ENCODE results near the gene SSPN. TPM values are rescaled to one million over a fixed set of nuclear protein-coding genes. Genes with fewer than 3 reads are reported as not detected.

SSPN gene
- total RNA-seq, 2 donors from 2014 or later = 3.3 to 6.7 TPM

DNA sequence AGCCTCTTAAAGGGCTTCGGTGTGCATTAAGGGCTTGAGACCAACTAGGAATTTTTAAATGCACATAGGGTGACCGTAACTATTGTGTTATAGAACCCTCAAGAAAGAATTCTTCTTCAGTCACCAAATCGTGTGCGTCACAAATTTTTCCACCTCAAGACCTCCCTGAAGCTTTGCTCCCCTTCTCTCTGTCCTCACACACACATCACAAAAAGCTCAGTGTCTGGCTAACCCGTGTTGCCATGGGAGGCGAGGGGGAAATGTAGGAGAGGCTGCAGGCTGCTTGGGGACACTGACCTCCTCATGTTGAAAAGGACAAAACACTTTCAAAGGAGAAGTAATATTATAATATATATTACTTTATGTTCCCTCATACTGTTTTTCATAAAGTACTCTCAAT is 10.6 kb downstream of the SSPN start:
- DNase-seq (no peak), ATAC-seq (no peak)
- no peaks in the 10 kb centered on the region for H3K9me3 ChIP-seq
- no peaks in the 10 kb centered on the region for H3K27me3 ChIP-seq
- 81 to 83% methylated on average over 6 of the region's 6 CpGs for WGBS, 2 donors
- no peak overlapping the region for H3K4me3 ChIP-seq
- no peaks in the 10 kb centered on the region for H3K4me1 ChIP-seq
- TF ChIP-seq POLR2A (IDR thresholded peaks at IDR 0.05) = no peak
- TF ChIP-seq, protein P1, sequence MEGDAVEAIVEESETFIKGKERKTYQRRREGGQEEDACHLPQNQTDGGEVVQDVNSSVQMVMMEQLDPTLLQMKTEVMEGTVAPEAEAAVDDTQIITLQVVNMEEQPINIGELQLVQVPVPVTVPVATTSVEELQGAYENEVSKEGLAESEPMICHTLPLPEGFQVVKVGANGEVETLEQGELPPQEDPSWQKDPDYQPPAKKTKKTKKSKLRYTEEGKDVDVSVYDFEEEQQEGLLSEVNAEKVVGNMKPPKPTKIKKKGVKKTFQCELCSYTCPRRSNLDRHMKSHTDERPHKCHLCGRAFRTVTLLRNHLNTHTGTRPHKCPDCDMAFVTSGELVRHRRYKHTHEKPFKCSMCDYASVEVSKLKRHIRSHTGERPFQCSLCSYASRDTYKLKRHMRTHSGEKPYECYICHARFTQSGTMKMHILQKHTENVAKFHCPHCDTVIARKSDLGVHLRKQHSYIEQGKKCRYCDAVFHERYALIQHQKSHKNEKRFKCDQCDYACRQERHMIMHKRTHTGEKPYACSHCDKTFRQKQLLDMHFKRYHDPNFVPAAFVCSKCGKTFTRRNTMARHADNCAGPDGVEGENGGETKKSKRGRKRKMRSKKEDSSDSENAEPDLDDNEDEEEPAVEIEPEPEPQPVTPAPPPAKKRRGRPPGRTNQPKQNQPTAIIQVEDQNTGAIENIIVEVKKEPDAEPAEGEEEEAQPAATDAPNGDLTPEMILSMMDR (IDR thresholded peaks at IDR 0.05) = no peak
- intact Hi-C loops (cut with DNase I) = no loop called here
- no peaks in the 10 kb centered on the region for H3K36me3 ChIP-seq (replicated peaks in 1 of 2; ENCODE audit: insufficient read depth in 1 of 2, low read depth in 2 of 2)
- H3K27ac ChIP-seq = no peak overlapping the region

DNA sequence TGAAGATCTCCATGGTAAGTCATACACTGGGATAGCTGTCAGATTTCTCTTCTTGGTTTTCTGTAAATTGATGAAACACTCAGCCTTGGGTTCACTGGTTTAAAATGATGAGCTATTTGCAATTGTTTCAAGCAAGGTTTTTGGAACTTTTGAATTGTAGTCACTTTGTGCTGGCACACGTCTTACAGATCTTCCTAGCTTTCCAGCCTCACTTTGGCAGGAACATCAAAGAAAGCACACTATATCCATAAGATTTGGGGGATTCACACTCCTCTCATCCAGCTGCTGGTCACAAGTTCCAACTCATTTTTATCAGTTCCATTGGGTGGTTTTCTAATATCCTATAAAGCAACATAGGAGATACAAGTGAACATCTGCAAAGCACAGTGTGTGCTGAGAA is 16.0 kb downstream of the SSPN start:
- Histone ChIP-seq H3K9me3 (no peaks in the 10 kb centered on the region), H3K36me3 (replicated peaks in 1 of 2; ENCODE audit: insufficient read depth in 1 of 2, low read depth in 2 of 2) (no peaks in the 10 kb centered on the region), H3K4me1 (no peaks in the 10 kb centered on the region), H3K4me3 (no peak overlapping the region), H3K27ac (no peak overlapping the region), H3K27me3 (no peaks in the 10 kb centered on the region)
- ATAC-seq = no peak
- TF ChIP-seq, protein P1 (IDR thresholded peaks at IDR 0.05) = no peak
- TF ChIP-seq POLR2A (IDR thresholded peaks at IDR 0.05) = no peak
- DNase-seq = no peak
- intact Hi-C loops (cut with DNase I) = no loop called here
- WGBS, 2 donors = 88 to 92% methylated on average over 1 of the region's 1 CpG

- H3K9me3 ChIP-seq = no peaks in the 10 kb centered on the region
- WGBS, 2 donors = 81 to 86% methylated on average over 5 of the region's 5 CpGs
- no peak overlapping the region for H3K27ac ChIP-seq
- H3K4me1 ChIP-seq = no peaks in the 10 kb centered on the region
- intact Hi-C loops (cut with DNase I) = no loop called here
- no peak overlapping the region for H3K4me3 ChIP-seq
- TF ChIP-seq, protein P1 (IDR thresholded peaks at IDR 0.05) = no peak
- no peak for TF ChIP-seq POLR2A (IDR thresholded peaks at IDR 0.05)
- no peak for DNase-seq
- ATAC-seq = no peak
- no peaks in the 10 kb centered on the region for H3K36me3 ChIP-seq (replicated peaks in 1 of 2; ENCODE audit: insufficient read depth in 1 of 2, low read depth in 2 of 2)
- H3K27me3 ChIP-seq = no peaks in the 10 kb centered on the region
Measured at GRCh38 chr12:26212396-26212795, 17.0 kb downstream of the SSPN start.

DNA sequence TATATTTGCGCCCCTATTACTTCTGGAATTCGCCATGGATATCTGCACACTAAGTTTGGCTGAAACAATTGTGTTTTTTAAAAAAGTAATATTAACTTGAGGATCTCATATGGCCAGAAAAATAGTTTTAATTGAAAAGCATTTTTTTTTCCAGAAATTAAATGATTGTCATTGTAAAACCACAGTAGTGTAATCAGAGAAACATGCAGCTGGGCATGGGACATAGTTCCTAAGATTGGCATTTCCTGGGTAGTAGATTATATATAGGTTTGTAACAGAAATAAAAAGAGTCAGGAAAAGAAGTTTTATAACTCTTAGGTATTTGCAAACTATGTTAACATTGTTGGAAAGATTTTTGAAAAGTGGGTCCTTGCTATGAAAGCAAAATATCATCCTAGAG is 17.6 kb downstream of the SSPN start:
- H3K4me3 ChIP-seq = no peak overlapping the region
- 90 to 94% methylated on average over 2 of the region's 2 CpGs for WGBS, 2 donors

GRCh38 chr12:26214121-26214520 is 18.7 kb downstream of the SSPN start:
- ATAC-seq (no peak), DNase-seq (no peak)
- Histone ChIP-seq H3K36me3 (replicated peaks in 1 of 2; ENCODE audit: insufficient read depth in 1 of 2, low read depth in 2 of 2) (no peaks in the 10 kb centered on the region), H3K4me3 (no peak overlapping the region), H3K9me3 (no peaks in the 10 kb centered on the region), H3K27me3 (no peaks in the 10 kb centered on the region), H3K4me1 (no peaks in the 10 kb centered on the region), H3K27ac (no peak overlapping the region)
- 50% methylated on average over 2 of the region's 2 CpGs for WGBS, 2 donors
- no peak for TF ChIP-seq POLR2A (IDR thresholded peaks at IDR 0.05)
- intact Hi-C loops (cut with DNase I) = no loop called here

More for the DNA sequence above, 17.6 kb downstream of the SSPN start:
- no peaks in the 10 kb centered on the region for H3K9me3 ChIP-seq
- no peak for ATAC-seq
- no peak for DNase-seq
- no peaks in the 10 kb centered on the region for H3K36me3 ChIP-seq (replicated peaks in 1 of 2; ENCODE audit: insufficient read depth in 1 of 2, low read depth in 2 of 2)
- intact Hi-C loops (cut with DNase I) = no loop called here
- no peak overlapping the region for H3K27ac ChIP-seq
- H3K4me1 ChIP-seq = no peaks in the 10 kb centered on the region
- TF ChIP-seq, protein P1 (IDR thresholded peaks at IDR 0.05) = no peak
- TF ChIP-seq POLR2A (IDR thresholded peaks at IDR 0.05) = no peak
- H3K27me3 ChIP-seq = no peaks in the 10 kb centered on the region
